Sigmoid colon (tissue), 4 donors: ENCODE data around the gene ADGRF1.

Experiments used
- EP300 ChIP-seq, 4 donors: sonication (generic); formaldehyde crosslinking; IDR thresholded peaks; one replicate each; pipeline ENCODE4 v1.6.1; 2017; ENCODE audit warnings: antibody characterized with exemption in 4 of 4
- POLR2A ChIP-seq, 2 donors: fragments of 450-650 bp; IDR thresholded peaks; one replicate each; pipeline ENCODE4 v1.6.1; 2016; ENCODE audit warnings: antibody characterized with exemption in 2 of 2, mild to moderate bottlenecking in 2 of 2, moderate library complexity in 2 of 2
- TF ChIP-seq, protein P1 (sequence below), 4 experiments: fragments of 450-650 bp in 3 of 4; fragments of 200-600 bp in 1 of 4; IDR thresholded peaks; one replicate each; pipeline ENCODE4 v1.5.1; 2016 to 2019; ENCODE audit warnings: antibody characterized with exemption in 4 of 4, mild to moderate bottlenecking in 3 of 4, moderate library complexity in 2 of 4

DNA sequence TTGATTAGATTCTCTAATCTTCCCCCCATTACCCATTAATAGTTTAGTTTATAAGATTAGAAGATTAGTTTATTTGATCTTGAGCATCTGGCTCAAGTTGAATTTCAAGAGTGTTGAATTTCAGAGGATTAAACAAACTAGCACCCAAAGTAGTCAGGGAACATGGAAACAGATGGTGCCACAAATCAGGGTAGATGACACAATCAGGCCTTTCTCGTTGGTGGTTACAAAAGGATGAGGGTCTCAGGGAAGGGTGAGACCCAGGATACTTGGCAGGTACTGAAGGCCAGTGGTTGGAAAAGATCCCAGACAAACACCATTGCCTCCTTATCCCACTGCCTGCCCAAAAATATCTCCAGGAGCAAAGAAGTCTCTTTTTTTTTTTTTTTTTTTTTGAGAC lies 29.5 kb upstream of the ADGRF1 start:
- TF ChIP-seq EP300 (IDR thresholded peaks at IDR 0.05) (no peak), POLR2A (IDR thresholded peaks at IDR 0.05) (no peak)
- TF ChIP-seq, protein P1, sequence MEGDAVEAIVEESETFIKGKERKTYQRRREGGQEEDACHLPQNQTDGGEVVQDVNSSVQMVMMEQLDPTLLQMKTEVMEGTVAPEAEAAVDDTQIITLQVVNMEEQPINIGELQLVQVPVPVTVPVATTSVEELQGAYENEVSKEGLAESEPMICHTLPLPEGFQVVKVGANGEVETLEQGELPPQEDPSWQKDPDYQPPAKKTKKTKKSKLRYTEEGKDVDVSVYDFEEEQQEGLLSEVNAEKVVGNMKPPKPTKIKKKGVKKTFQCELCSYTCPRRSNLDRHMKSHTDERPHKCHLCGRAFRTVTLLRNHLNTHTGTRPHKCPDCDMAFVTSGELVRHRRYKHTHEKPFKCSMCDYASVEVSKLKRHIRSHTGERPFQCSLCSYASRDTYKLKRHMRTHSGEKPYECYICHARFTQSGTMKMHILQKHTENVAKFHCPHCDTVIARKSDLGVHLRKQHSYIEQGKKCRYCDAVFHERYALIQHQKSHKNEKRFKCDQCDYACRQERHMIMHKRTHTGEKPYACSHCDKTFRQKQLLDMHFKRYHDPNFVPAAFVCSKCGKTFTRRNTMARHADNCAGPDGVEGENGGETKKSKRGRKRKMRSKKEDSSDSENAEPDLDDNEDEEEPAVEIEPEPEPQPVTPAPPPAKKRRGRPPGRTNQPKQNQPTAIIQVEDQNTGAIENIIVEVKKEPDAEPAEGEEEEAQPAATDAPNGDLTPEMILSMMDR (IDR thresholded peaks at IDR 0.05): no peak
